ENCODE data around the gene TRMT61A. TPM values are rescaled to one million over a fixed set of nuclear protein-coding genes. Genes with fewer than 3 reads are reported as not detected.

TRMT61A gene
- total and polyA plus RNA-seq, 2 of the 4 experiments (the other 2 are of a cell fraction): 5.7 to 16.2 TPM

DNA sequence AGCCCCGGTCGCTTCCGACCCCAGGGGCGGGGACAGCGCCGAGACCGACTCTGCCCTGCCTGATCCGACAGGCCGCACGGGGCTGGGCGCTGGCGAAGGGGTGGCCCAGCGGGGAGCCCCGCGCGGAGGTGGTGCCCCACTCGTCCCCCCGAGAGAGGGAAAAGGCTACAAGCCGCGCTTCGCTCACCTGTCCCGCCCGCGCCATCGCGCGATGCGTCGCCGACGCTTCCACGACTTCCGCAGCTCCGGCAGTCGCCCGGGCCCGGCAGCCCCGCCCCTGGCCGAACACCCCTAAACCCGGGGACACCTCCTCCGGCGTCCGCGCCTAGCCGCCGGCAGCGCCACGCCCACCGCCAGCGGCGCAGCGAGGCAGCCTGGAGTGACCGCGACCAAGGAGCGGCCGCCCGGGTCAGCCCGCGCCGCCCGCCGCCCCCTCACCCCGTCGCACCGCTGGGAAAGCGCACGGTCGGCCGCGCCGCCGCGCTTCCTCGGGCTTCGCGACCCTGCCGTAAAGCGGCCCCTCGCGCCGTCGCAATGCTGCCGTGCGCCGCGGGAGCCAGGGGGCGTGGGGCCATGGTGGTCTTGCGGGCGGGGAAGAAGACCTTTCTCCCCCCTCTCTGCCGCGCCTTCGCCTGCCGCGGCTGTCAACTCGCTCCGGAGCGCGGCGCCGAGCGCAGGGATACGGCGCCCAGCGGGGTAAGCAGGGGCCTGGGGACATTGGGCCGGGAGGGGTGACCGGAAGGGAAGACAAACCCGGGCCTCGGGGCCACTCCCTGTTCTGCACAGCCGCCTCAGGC is 33.6 kb downstream of the TRMT61A start, which contains the start of the genes BAG5 and COA8:
Gene BAG5 (minus strand): TSS at position 229 of the 797 bp plus-strand sequence. CDS start 1,493 bp downstream, outside the sequence.
Gene COA8 (plus strand): TSS at position 532 of the 797 bp plus-strand sequence. CDS start 42 bp downstream, at position 574.
- peak within 1 kb of the TSS; percentile 63; the same call in 1 of the 2 replicates for H4K91ac ChIP-seq (ENCODE audit: insufficient read depth, low read depth, low read length)
- POLR2A ChIA-PET (ENCODE audit: unreplicated experiment): no interaction called here
- peaks cover 19 to 65% of the 10 kb centered on the region in 2 experiments; a peak in 2 of 4 replicates for H3K79me1 ChIP-seq (ENCODE audit: low read depth in 1 of 2, low read length in 2 of 2)
- peaks cover 12% of the 10 kb centered on the region for H3K36me3 ChIP-seq (ENCODE audit: control insufficient read depth, insufficient read depth, low read length)
- dilution Hi-C loops (cut with HindIII; ENCODE audit: low sequenced_read_pairs, unreplicated experiment): no loop called here
- in situ Hi-C loops (cut with MboI; ENCODE audit: low sequenced_read_pairs): no loop called here
- H2BK120ac ChIP-seq (ENCODE audit: low read depth, low read length): 0 out of 2 replicates have a peak within 1 kb of the TSS, but pooled peaks have one; percentile 48
- H4K20me1 ChIP-seq (ENCODE audit: insufficient read depth, low read length): peaks cover 55% of the 10 kb centered on the region
- peak within 1 kb of the TSS; percentile 80 for H3K4ac ChIP-seq (ENCODE audit: low read depth, low read length)
- peak within 1 kb of the TSS; percentile 66 for H3K56ac ChIP-seq (ENCODE audit: extremely low read depth, insufficient read depth, low read length)
- WGBS, 2 experiments (ENCODE audit: extremely low coverage in 2 of 2, insufficient read length in 1 of 2): 1% methylated on average over 38 of the region's 109 CpGs; no CpG with 5 or more reads in 1 of the 2 experiments
- H2AK5ac ChIP-seq (ENCODE audit: low read depth, low read length): peak within 1 kb of the TSS; percentile 89
- H3K14ac ChIP-seq (replicated peaks; ENCODE audit: low read depth, low read length): peak within 1 kb of the TSS; percentile 69
- H4K8ac ChIP-seq (ENCODE audit: low read depth in 2 of 2, low read length in 2 of 2): peak within 1 kb of the TSS; percentile 62 to 76
- intact Hi-C loops (cut with micrococcal nuclease): loop anchor here (2.0 kb wide), 1 partner anchor 32 kb away; no protein-coding TSS in a partner anchor
- H2BK20ac ChIP-seq (ENCODE audit: low read depth, low read length): no peak within 1 kb of the TSS
- peaks cover 15% of the 10 kb centered on the region for H3K4me1 ChIP-seq (ENCODE audit: control insufficient read depth, insufficient read depth, low read length)
- BruUV-seq (replicated peaks): no TSS peak
- peak within 1 kb of the TSS; percentile 98 for H3K4me2 ChIP-seq (ENCODE audit: low read depth, low read length)
- peak within 1 kb of the TSS; percentile 56 for H3K23ac ChIP-seq (ENCODE audit: low read depth, low read length)
- H3K27me3 ChIP-seq (ENCODE audit: control insufficient read depth, insufficient read depth, low read length): no peaks in the 10 kb centered on the region
- CTCF ChIA-PET: no interaction called here
- H2BK5ac ChIP-seq (ENCODE audit: low read depth, low read length, poor library complexity, severe bottlenecking): peak within 1 kb of the TSS; percentile 89
- TF ChIP-seq POLR2A (IDR thresholded peaks at IDR 0.05; ENCODE audit: low read depth, low read length): peak; percentile 69
- TF ChIP-seq RCOR1 (IDR thresholded peaks at IDR 0.05; ENCODE audit: insufficient replicate concordance, low read length): no peak
- 0 out of 2 replicates have a peak, but pooled peaks have one; percentile 62 for TF ChIP-seq CHD1 (IDR thresholded peaks at IDR 0.05; ENCODE audit: low read depth, low read length)
- TF ChIP-seq FOS (IDR thresholded peaks at IDR 0.05; ENCODE audit: low read depth, low read length): no peak
- no peak for TF ChIP-seq SMC3 (IDR thresholded peaks at IDR 0.05; ENCODE audit: low read depth, low read length)
- TF ChIP-seq MXI1 (IDR thresholded peaks at IDR 0.05; ENCODE audit: borderline replicate concordance, low read depth, low read length): peak; percentile 87
- TF ChIP-seq MAZ (IDR thresholded peaks at IDR 0.05; ENCODE audit: borderline replicate concordance, low read depth, low read length): peak; percentile 37; the same call in 1 of the 2 replicates
- peaks cover 3% of the 10 kb centered on the region; the same call in 1 of the 2 replicates for H3K9me1 ChIP-seq (ENCODE audit: insufficient read depth, low read length)
- no peak within 1 kb of the TSS for H3K18ac ChIP-seq (ENCODE audit: low read depth, low read length)
- ATAC-seq (ENCODE audit: low read depth) (peak; percentile 85), DNase-seq (peak; percentile 75)
- no peaks in the 10 kb centered on the region for H3K9me3 ChIP-seq (ENCODE audit: control insufficient read depth, insufficient read depth, low read length)
- H2BK15ac ChIP-seq (ENCODE audit: low read depth, low read length): no peak within 1 kb of the TSS
- H2AK9ac ChIP-seq (replicated peaks; ENCODE audit: low read depth, low read length, poor library complexity): peak within 1 kb of the TSS; percentile 80
- peak within 1 kb of the TSS; percentile 72; the same call in 1 of the 2 replicates for H4K5ac ChIP-seq (ENCODE audit: low read depth, low read length)
- peak within 1 kb of the TSS; percentile 87 for H3K27ac ChIP-seq (ENCODE audit: insufficient read depth, low read length)
- H3K9ac ChIP-seq (ENCODE audit: low read depth, low read length): peak within 1 kb of the TSS; percentile 85
- peak within 1 kb of the TSS; percentile 85 for H3K4me3 ChIP-seq (ENCODE audit: insufficient read depth, low read depth, low read length)
- peak within 1 kb of the TSS; percentile 95 for H2AFZ ChIP-seq (replicated peaks; ENCODE audit: low read length, poor library complexity)
